Nephron (organoid): ENCODE data around the gene CTSE.
A peak's percentile ranks its signal among the peaks of the same experiment; 100 is the strongest.
"Not testable (repeated sequence)": the region's sequence is repeated elsewhere in the genome, so short reads cannot be mapped to it uniquely, and the experiment has no call there.

Experiments used
- H3K27ac Mint-ChIP-seq, 3 experiments: 2 replicates each; pipeline ENCODE4 v1.8.0; 2020; ENCODE audit warnings: mixed read lengths in 3 of 3, mild to moderate bottlenecking in 2 of 3, moderate library complexity in 1 of 3
- H3K27me3 Mint-ChIP-seq: 2 replicates; pipeline ENCODE4 v1.8.0; 2021; ENCODE audit warnings: low read depth, mild to moderate bottlenecking, moderate library complexity, mixed read lengths
- H3K36me3 Mint-ChIP-seq: 2 replicates; pipeline ENCODE4 v1.8.0; 2020; ENCODE audit warnings: low read depth, mixed read lengths
- H3K4me1 Mint-ChIP-seq: 2 replicates; pipeline ENCODE4 v1.8.0; 2020; ENCODE audit warnings: mixed read lengths
- H3K4me3 Mint-ChIP-seq, 3 experiments: 2 replicates each; pipeline ENCODE4 v1.8.0; 2020; ENCODE audit warnings: mild to moderate bottlenecking in 3 of 3, mixed read lengths in 3 of 3, moderate library complexity in 2 of 3
- H3K9me3 Mint-ChIP-seq: 2 replicates; pipeline ENCODE4 v1.8.0; 2020; ENCODE audit warnings: mixed read lengths
- CTCF ChIP-seq, 3 experiments: fragments of 200-600 bp; sonication (generic); IDR thresholded peaks; one replicate each; pipeline ENCODE4 v1.5.0; 2021; ENCODE audit warnings: antibody characterized with exemption in 3 of 3; ENCODE audit not compliant: unreplicated experiment in 3 of 3

Gene CTSE

GRCh38 chr1:206000641-206001339 lies 22.9 kb downstream of the CTSE start:
- peaks cover 67% of the 10 kb centered on the region for H3K4me1 Mint-ChIP-seq
- H3K36me3 Mint-ChIP-seq = no peaks in the 10 kb centered on the region
- no peaks in the 10 kb centered on the region for H3K27me3 Mint-ChIP-seq
- H3K9me3 Mint-ChIP-seq = peaks cover 6% of the 10 kb centered on the region
- H3K4me3 Mint-ChIP-seq = no peak overlapping the region
- no peak overlapping the region for H3K27ac Mint-ChIP-seq
- TF ChIP-seq CTCF (IDR thresholded peaks at IDR 0.05; ENCODE audit: unreplicated experiment in 3 of 3) = no peak

- H3K27ac Mint-ChIP-seq = peak overlapping the region; percentile 21 to 32 (median 21)
- H3K27me3 Mint-ChIP-seq = no peaks in the 10 kb centered on the region
- peak overlapping the region in 1 of 3 experiments; percentile 3 for H3K4me3 Mint-ChIP-seq
- H3K36me3 Mint-ChIP-seq = no peaks in the 10 kb centered on the region
- H3K9me3 Mint-ChIP-seq = peaks cover 6% of the 10 kb centered on the region
- H3K4me1 Mint-ChIP-seq = peaks cover 54% of the 10 kb centered on the region
- TF ChIP-seq CTCF (IDR thresholded peaks at IDR 0.05; ENCODE audit: unreplicated experiment in 3 of 3) = no peak
These were observed 25.0 kb downstream of the CTSE start for GRCh38 chr1:205998457-205999241.

GRCh38 chr1:205996641-205997040 lies 27.1 kb downstream of the CTSE start:
- H3K27ac Mint-ChIP-seq, H3K27me3 Mint-ChIP-seq, H3K4me3 Mint-ChIP-seq, H3K36me3 Mint-ChIP-seq, H3K9me3 Mint-ChIP-seq: not testable (repeated sequence)
- H3K4me1 Mint-ChIP-seq = peaks cover 43% of the 10 kb centered on the region

GRCh38 chr1:205994346-205994745 lies 29.3 kb downstream of the CTSE start:
- TF ChIP-seq CTCF (IDR thresholded peaks at IDR 0.05; ENCODE audit: unreplicated experiment in 3 of 3) = no peak
- Mint-ChIP-seq H3K36me3 (no peaks in the 10 kb centered on the region), H3K27ac (no peak overlapping the region), H3K4me3 (no peak overlapping the region), H3K9me3 (peaks cover 6% of the 10 kb centered on the region), H3K27me3 (peaks cover 3% of the 10 kb centered on the region), H3K4me1 (peaks cover 45% of the 10 kb centered on the region)

GRCh38 chr1:205993068-205993467 lies 30.6 kb downstream of the CTSE start:
- no peak overlapping the region for H3K4me3 Mint-ChIP-seq
- H3K27me3 Mint-ChIP-seq = peaks cover 3% of the 10 kb centered on the region

More at GRCh38 chr1:205993068-205993467, 30.6 kb downstream of the CTSE start:
- no peak for TF ChIP-seq CTCF (IDR thresholded peaks at IDR 0.05; ENCODE audit: unreplicated experiment in 3 of 3)
- Mint-ChIP-seq H3K27ac (no peak overlapping the region), H3K36me3 (no peaks in the 10 kb centered on the region), H3K9me3 (peaks cover 2% of the 10 kb centered on the region), H3K4me1 (peaks cover 34% of the 10 kb centered on the region)
